Astrocyte (in vitro differentiated cells and primary cell): ENCODE measurements around the gene LHFPL2. TPM values are rescaled to one million over a fixed set of nuclear protein-coding genes. Genes with fewer than 3 reads are reported as not detected.
A peak's percentile ranks its signal among the peaks of the same experiment; 100 is the strongest.

Source experiments
- DNase-seq: peaks from one replicate; pipeline ENCODE4 v3.0.0-alpha.2; 2010; ENCODE audit warnings: low read depth
- FAIRE-seq: peaks from 2 replicates; lab custom pipeline; 2011; peaks lifted over from hg19 to GRCh38; lab: Jason Lieb, UNC
- H2AFZ ChIP-seq: 2 replicates; pipeline ENCODE4 v1.6.0; 2012; ENCODE audit warnings: low read depth, low read length, inconsistent platforms
- H3K27ac ChIP-seq: 2 replicates; pipeline ENCODE4 v1.5.1; 2011; ENCODE audit warnings: low read depth, low read length, inconsistent platforms
- H3K27me3 ChIP-seq: 2 replicates; pipeline ENCODE4 v1.6.0; 2011; ENCODE audit warnings: low read length, inconsistent platforms; ENCODE audit not compliant: insufficient read depth
- H3K36me3 ChIP-seq: 2 replicates; pipeline ENCODE4 v1.5.1; 2011; ENCODE audit warnings: low read length, inconsistent platforms; ENCODE audit not compliant: insufficient read depth
- H3K4me1 ChIP-seq: 2 replicates; pipeline ENCODE4 v1.5.1; 2011; ENCODE audit warnings: low read length, inconsistent platforms; ENCODE audit not compliant: insufficient read depth
- H3K4me2 ChIP-seq: 2 replicates; pipeline ENCODE4 v1.6.0; 2012; ENCODE audit warnings: low read length, inconsistent platforms
- H3K4me3 ChIP-seq: 2 replicates; pipeline ENCODE4 v1.5.1; 2011; ENCODE audit warnings: low read depth, mild to moderate bottlenecking, low read length, inconsistent platforms; ENCODE audit not compliant: insufficient read depth
- H3K79me2 ChIP-seq: 2 replicates; pipeline ENCODE4 v1.6.0; 2012; ENCODE audit warnings: mild to moderate bottlenecking, low read length, inconsistent platforms; ENCODE audit not compliant: insufficient read depth
- H3K9ac ChIP-seq: 2 replicates; pipeline ENCODE4 v1.6.0; 2012; ENCODE audit warnings: mild to moderate bottlenecking, low read length, inconsistent platforms
- H3K9me3 ChIP-seq: 2 replicates; pipeline ENCODE4 v1.5.1; 2012; ENCODE audit warnings: low read depth, mild to moderate bottlenecking, low read length, inconsistent platforms; ENCODE audit not compliant: insufficient read depth
- H4K20me1 ChIP-seq: 2 replicates; pipeline ENCODE4 v1.6.0; 2012; ENCODE audit warnings: low read length, inconsistent platforms; ENCODE audit not compliant: insufficient read depth
- H3K27ac Mint-ChIP-seq: one replicate; pipeline ENCODE4 v1.8.0; 2021; ENCODE audit warnings: mild to moderate bottlenecking, mixed read lengths; ENCODE audit not compliant: unreplicated experiment
- H3K27me3 Mint-ChIP-seq: one replicate; pipeline ENCODE4 v1.8.0; 2021; ENCODE audit warnings: low read depth, mixed read lengths; ENCODE audit not compliant: unreplicated experiment
- H3K36me3 Mint-ChIP-seq: one replicate; pipeline ENCODE4 v1.8.0; 2021; ENCODE audit warnings: low read depth, mixed read lengths; ENCODE audit not compliant: unreplicated experiment
- H3K4me1 Mint-ChIP-seq: one replicate; pipeline ENCODE4 v1.8.0; 2021; ENCODE audit warnings: low read depth, mixed read lengths; ENCODE audit not compliant: unreplicated experiment
- H3K4me3 Mint-ChIP-seq: one replicate; pipeline ENCODE4 v1.8.0; 2021; ENCODE audit warnings: mild to moderate bottlenecking, moderate library complexity, mixed read lengths; ENCODE audit not compliant: unreplicated experiment
- H3K9me3 Mint-ChIP-seq: one replicate; pipeline ENCODE4 v1.8.0; 2021; ENCODE audit warnings: mild to moderate bottlenecking, mixed read lengths; ENCODE audit not compliant: unreplicated experiment
- EZH2 ChIP-seq: IDR thresholded peaks from 2 replicates; pipeline ENCODE4 v1.6.1; 2012; ENCODE audit warnings: mild to moderate bottlenecking, low read length, inconsistent platforms; ENCODE audit not compliant: insufficient read depth
- total RNA-seq: library from RNA; stranded (reverse); gene quantifications from 2 replicates; pipeline ENCODE4 v1.2.1, GENCODE V29; 2021
- TF ChIP-seq, protein P1 (sequence below): IDR thresholded peaks from 2 replicates; pipeline ENCODE4 v1.5.1; 2011; ENCODE audit warnings: low read depth, mild to moderate bottlenecking, inconsistent platforms, low read length, moderate library complexity; ENCODE audit not compliant: insufficient read depth

LHFPL2 gene
- total RNA-seq, 1 donor from 2014 or later, result 17.0 TPM

DNA sequence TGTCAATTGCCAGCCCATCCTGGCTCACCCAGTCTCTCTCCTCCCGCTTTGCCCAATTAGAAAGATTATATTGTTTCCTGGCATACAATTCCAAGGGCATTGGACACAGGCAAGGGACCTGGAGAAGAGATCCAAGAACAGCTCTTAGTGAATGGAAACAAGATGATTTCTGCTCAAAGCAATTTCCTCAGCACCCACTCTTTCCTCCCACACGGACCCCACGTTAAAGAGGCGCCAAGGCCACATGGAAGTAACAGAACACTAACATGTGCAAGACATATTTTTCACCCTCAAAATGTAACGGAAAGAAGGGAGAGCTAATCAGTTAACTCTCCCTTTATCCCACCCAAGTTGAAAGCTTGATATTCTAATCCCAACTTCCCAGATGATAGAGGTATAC, 111.2 kb downstream of the LHFPL2 start:
- no peak for TF ChIP-seq EZH2
- TF ChIP-seq, protein P1, sequence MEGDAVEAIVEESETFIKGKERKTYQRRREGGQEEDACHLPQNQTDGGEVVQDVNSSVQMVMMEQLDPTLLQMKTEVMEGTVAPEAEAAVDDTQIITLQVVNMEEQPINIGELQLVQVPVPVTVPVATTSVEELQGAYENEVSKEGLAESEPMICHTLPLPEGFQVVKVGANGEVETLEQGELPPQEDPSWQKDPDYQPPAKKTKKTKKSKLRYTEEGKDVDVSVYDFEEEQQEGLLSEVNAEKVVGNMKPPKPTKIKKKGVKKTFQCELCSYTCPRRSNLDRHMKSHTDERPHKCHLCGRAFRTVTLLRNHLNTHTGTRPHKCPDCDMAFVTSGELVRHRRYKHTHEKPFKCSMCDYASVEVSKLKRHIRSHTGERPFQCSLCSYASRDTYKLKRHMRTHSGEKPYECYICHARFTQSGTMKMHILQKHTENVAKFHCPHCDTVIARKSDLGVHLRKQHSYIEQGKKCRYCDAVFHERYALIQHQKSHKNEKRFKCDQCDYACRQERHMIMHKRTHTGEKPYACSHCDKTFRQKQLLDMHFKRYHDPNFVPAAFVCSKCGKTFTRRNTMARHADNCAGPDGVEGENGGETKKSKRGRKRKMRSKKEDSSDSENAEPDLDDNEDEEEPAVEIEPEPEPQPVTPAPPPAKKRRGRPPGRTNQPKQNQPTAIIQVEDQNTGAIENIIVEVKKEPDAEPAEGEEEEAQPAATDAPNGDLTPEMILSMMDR, result no peak
- no peak for DNase-seq
- Histone ChIP-seq H3K27ac (no peak overlapping the region), H3K9me3 (no peaks in the 10 kb centered on the region), H4K20me1 (no peaks in the 10 kb centered on the region), H3K4me3 (no peak overlapping the region), H3K79me2 (peaks cover 54% of the 10 kb centered on the region), H3K9ac (no peak overlapping the region), H3K36me3 (no peaks in the 10 kb centered on the region), H3K4me2 (no peak overlapping the region), H2AFZ (no peak overlapping the region), H3K4me1 (peaks cover 32% of the 10 kb centered on the region), H3K27me3 (no peaks in the 10 kb centered on the region)
- no peak for FAIRE-seq
- Mint-ChIP-seq H3K4me3 (no peak overlapping the region), H3K36me3 (peaks cover 2% of the 10 kb centered on the region), H3K4me1 (peaks cover 25% of the 10 kb centered on the region), H3K9me3 (no peaks in the 10 kb centered on the region), H3K27me3 (no peaks in the 10 kb centered on the region), H3K27ac (no peak overlapping the region)

DNA sequence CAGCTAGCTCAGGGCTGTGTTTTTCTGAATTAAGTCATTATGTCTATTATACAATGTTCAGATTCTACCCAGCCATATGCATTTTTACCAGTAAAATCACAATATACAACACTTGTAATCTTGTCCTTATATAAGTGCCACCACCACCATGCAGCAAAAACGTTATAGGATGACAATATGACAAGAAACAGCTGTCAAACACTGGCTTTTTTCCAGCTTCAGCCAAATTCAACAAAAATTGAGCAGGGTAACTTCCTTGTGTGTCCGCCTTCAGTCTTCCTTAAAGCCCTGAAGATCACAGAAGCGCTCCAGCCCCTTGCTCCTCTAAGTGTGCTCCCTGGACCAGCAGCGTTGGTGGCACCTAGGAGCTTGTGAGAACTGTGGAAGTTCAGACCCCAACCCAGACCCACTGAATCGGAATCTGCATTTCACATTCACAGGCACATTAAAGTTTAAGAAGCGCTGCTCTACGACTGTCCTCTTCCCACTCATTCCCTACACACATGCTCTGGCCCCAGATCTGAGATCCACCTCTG, 111.8 kb downstream of the LHFPL2 start:
- H3K27ac Mint-ChIP-seq, result peak overlapping the region; percentile 53
- H3K36me3 Mint-ChIP-seq, result peaks cover 2% of the 10 kb centered on the region
- Histone ChIP-seq H3K27me3 (no peaks in the 10 kb centered on the region), H3K4me3 (no peak overlapping the region), H2AFZ (no peak overlapping the region), H4K20me1 (no peaks in the 10 kb centered on the region), H3K9me3 (no peaks in the 10 kb centered on the region), H3K4me1 (peaks cover 32% of the 10 kb centered on the region), H3K79me2 (peaks cover 54% of the 10 kb centered on the region), H3K36me3 (no peaks in the 10 kb centered on the region), H3K9ac (no peak overlapping the region), H3K4me2 (no peak overlapping the region), H3K27ac (no peak overlapping the region)
- no peaks in the 10 kb centered on the region for H3K27me3 Mint-ChIP-seq
- DNase-seq, result no peak
- no peak for FAIRE-seq
- no peaks in the 10 kb centered on the region for H3K9me3 Mint-ChIP-seq
- H3K4me3 Mint-ChIP-seq, result no peak overlapping the region
- TF ChIP-seq, protein P1, result no peak
- no peak for TF ChIP-seq EZH2
- H3K4me1 Mint-ChIP-seq, result peaks cover 25% of the 10 kb centered on the region

DNA sequence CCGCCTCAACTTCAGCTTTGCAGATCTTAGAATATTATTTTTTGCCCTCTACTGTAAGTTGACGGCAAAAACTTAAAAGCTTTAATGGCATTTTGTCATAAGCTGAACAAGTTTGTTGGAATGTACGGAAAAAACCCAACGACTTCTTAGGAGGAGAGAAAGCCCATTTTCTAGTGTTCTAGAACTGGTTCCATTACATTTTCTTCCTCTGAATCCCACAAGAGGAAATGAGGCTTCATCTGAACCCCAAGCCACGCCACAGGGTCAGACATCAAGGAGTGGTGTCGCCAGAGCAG, 113.7 kb downstream of the LHFPL2 start:
- H3K4me2 ChIP-seq, result peak overlapping the region; percentile 62

More for the DNA sequence above, 113.7 kb downstream of the LHFPL2 start:
- H3K27ac ChIP-seq, result peak overlapping the region; percentile 97
- DNase-seq (no peak), FAIRE-seq (no peak)
- H3K36me3 ChIP-seq, result no peaks in the 10 kb centered on the region
- no peaks in the 10 kb centered on the region for H4K20me1 ChIP-seq
- peaks cover 29% of the 10 kb centered on the region for H3K4me1 ChIP-seq
- peak overlapping the region; percentile 81 for H3K9ac ChIP-seq
- H3K27me3 Mint-ChIP-seq, result no peaks in the 10 kb centered on the region
- H3K9me3 ChIP-seq, result no peaks in the 10 kb centered on the region
- no peaks in the 10 kb centered on the region for H3K9me3 Mint-ChIP-seq
- H3K4me3 ChIP-seq, result no peak overlapping the region
- H3K27me3 ChIP-seq, result no peaks in the 10 kb centered on the region
- no peak overlapping the region for H3K4me3 Mint-ChIP-seq
- H3K4me1 Mint-ChIP-seq, result peaks cover 27% of the 10 kb centered on the region
- TF ChIP-seq, protein P1, result no peak
- no peak for TF ChIP-seq EZH2
- no peak overlapping the region for H2AFZ ChIP-seq
- H3K36me3 Mint-ChIP-seq, result peaks cover 2% of the 10 kb centered on the region
- H3K27ac Mint-ChIP-seq, result peak overlapping the region; percentile 91
- H3K79me2 ChIP-seq, result peaks cover 57% of the 10 kb centered on the region
